Liver (tissue), 9 donors: ENCODE measurements around the gene LPP. TPM values are rescaled to one million over a fixed set of nuclear protein-coding genes. Genes with fewer than 3 reads are reported as not detected.

ENCODE experiments used
- DNase-seq: peaks from one replicate; pipeline ENCODE4 v3.0.0-alpha.2; 2017; ENCODE audit warnings: low spot score
- H3K27ac ChIP-seq, 2 donors: one replicate each; pipeline ENCODE4 v1.7.0; 2013; ENCODE audit warnings: inconsistent platforms in 2 of 2, low read length in 2 of 2, control low read depth in 1 of 2, low read depth in 1 of 2, mild to moderate bottlenecking in 1 of 2
- H3K27me3 ChIP-seq, 4 donors: one replicate each; pipeline versions ENCODE4 v1.6.1 to v1.7.0; 2013; ENCODE audit warnings: low read length in 3 of 4, inconsistent platforms in 1 of 4, mild to moderate bottlenecking in 1 of 4, moderate library complexity in 1 of 4; ENCODE audit not compliant: control insufficient read depth in 4 of 4, insufficient read depth in 4 of 4
- H3K36me3 ChIP-seq, 4 donors: one replicate each; pipeline versions ENCODE4 v1.6.1 to v1.7.0; 2013; ENCODE audit warnings: low read length in 3 of 4, mild to moderate bottlenecking in 3 of 4, low read depth in 1 of 4, moderate library complexity in 1 of 4; ENCODE audit not compliant: control insufficient read depth in 4 of 4, insufficient read depth in 3 of 4
- H3K4me1 ChIP-seq, 4 donors: one replicate each; pipeline versions ENCODE4 v1.6.1 to v1.7.0; 2013; ENCODE audit warnings: low read length in 3 of 4, mild to moderate bottlenecking in 3 of 4, moderate library complexity in 1 of 4; ENCODE audit not compliant: control insufficient read depth in 4 of 4, insufficient read depth in 4 of 4
- H3K4me3 ChIP-seq, 3 donors: one replicate each; pipeline versions ENCODE4 v1.6.1 to v1.7.0; 2013; ENCODE audit warnings: low read length in 3 of 3, control low read depth in 1 of 3, low read depth in 1 of 3, mild to moderate bottlenecking in 1 of 3
- H3K9ac ChIP-seq, 2 donors: one replicate each; pipeline ENCODE4 v1.7.0; 2013; ENCODE audit warnings: low read length in 2 of 2, mild to moderate bottlenecking in 2 of 2, moderate library complexity in 2 of 2, control low read depth in 1 of 2, low read depth in 1 of 2
- H3K9me3 ChIP-seq, 4 donors: one replicate each; pipeline versions ENCODE4 v1.6.1 to v1.7.0; 2013; ENCODE audit warnings: low read length in 3 of 4; ENCODE audit not compliant: control insufficient read depth in 4 of 4
- ATF3 ChIP-seq: IDR thresholded peaks from 2 replicates; pipeline ENCODE4 v1.6.1; 2016; ENCODE audit warnings: antibody characterized with exemption
- FOXA1 ChIP-seq: IDR thresholded peaks from 2 replicates; pipeline ENCODE4 v1.6.1; 2016; ENCODE audit warnings: antibody characterized with exemption
- FOXA2 ChIP-seq: IDR thresholded peaks from 2 replicates; pipeline ENCODE4 v1.6.1; 2016; ENCODE audit warnings: antibody characterized with exemption
- HNF4A ChIP-seq, 2 donors: conservative IDR thresholded peaks; 2 replicates each; pipeline ENCODE4 v1.6.1; 2016; ENCODE audit warnings: antibody characterized with exemption in 2 of 2, mild to moderate bottlenecking in 2 of 2
- HNF4G ChIP-seq: IDR thresholded peaks from 2 replicates; pipeline ENCODE4 v1.6.1; 2016; ENCODE audit warnings: antibody characterized with exemption
- NR2F2 ChIP-seq: IDR thresholded peaks from 2 replicates; pipeline ENCODE4 v1.6.1; 2016; ENCODE audit warnings: antibody characterized with exemption
- RXRA ChIP-seq, 2 donors: IDR thresholded peaks; 2 replicates each; pipeline ENCODE4 v1.6.1; 2017 to 2018; ENCODE audit warnings: antibody characterized with exemption in 2 of 2, mild to moderate bottlenecking in 1 of 2
- SP1 ChIP-seq: IDR thresholded peaks from 2 replicates; pipeline ENCODE4 v1.6.1; 2018; ENCODE audit warnings: antibody characterized with exemption, mild to moderate bottlenecking
- TAF1 ChIP-seq: conservative IDR thresholded peaks from 2 replicates; pipeline ENCODE4 v1.6.1; 2016; ENCODE audit warnings: antibody characterized with exemption, mild to moderate bottlenecking
- YY1 ChIP-seq: IDR thresholded peaks from 2 replicates; pipeline ENCODE4 v1.6.1; 2016; ENCODE audit warnings: antibody characterized with exemption, mild to moderate bottlenecking
- ZBTB33 ChIP-seq: IDR thresholded peaks from 2 replicates; pipeline ENCODE4 v1.6.1; 2016; ENCODE audit warnings: antibody characterized with exemption
- WGBS: extraction: QIAGEN DNeasy Blood & Tissue Kit; methylation state at CpG from one replicate; pipeline ENCODE4 v1.1.7; 2013; 5-methylcytosine and 5-hydroxymethylcytosine counted together
- polyA plus RNA-seq, 2 donors: library from polyadenylated mRNA; stranded (reverse) in 1 of 2; unstranded in 1 of 2; fragments of 200-250 nt in 1 of 2; fragments of >200 nt in 1 of 2; fragmentation: Nextera tagmentation in 1 of 2; extraction: Ambion mirVana in 1 of 2; gene quantifications; one replicate each; pipeline versions ENCODE4 v1.2.1 to v1.2.3, GENCODE V29; 2013 to 2015
- total RNA-seq, 2 donors: library from RNA; depleted of rRNA; stranded (reverse); fragments of >200 nt; gene quantifications; one replicate each; pipeline ENCODE4 v1.2.3, GENCODE V29; 2014
- TF ChIP-seq, protein P1 (sequence below): IDR thresholded peaks from 2 replicates; pipeline ENCODE4 v1.6.1; 2016; ENCODE audit warnings: antibody characterized with exemption
- TF ChIP-seq, protein P2 (sequence below): IDR thresholded peaks from 2 replicates; pipeline ENCODE4 v1.6.1; 2016; ENCODE audit warnings: antibody characterized with exemption, mild to moderate bottlenecking
- TF ChIP-seq, protein P3 (sequence below): fragments of 150-350 bp; IDR thresholded peaks from 2 replicates; pipeline ENCODE4 v1.5.1; 2017; ENCODE audit warnings: improper control_type of control experiment, low read depth, low read length; ENCODE audit not compliant: missing input control
- donor health status: healthy.
- donor health status: healthy.
- donor health status: healthy.
- donor health status: healthy.
- donor health status: healthy.

The LPP gene
- total and polyA plus RNA-seq, 4 donors = 3.3 to 53.7 (median 28.2) TPM

- TF ChIP-seq ZBTB33 (no peak), FOXA2 (no peak), NR2F2 (no peak), TAF1 (no peak), RXRA (IDR thresholded peaks at IDR 0.05) (no peak), ATF3 (no peak)
- TF ChIP-seq, protein P1, sequence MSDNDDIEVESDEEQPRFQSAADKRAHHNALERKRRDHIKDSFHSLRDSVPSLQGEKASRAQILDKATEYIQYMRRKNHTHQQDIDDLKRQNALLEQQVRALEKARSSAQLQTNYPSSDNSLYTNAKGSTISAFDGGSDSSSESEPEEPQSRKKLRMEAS = no peak
Measured at GRCh38 chr3:188695241-188695640, 541.3 kb downstream of the LPP start (continued).

- TF ChIP-seq HNF4G (no peak), TAF1 (no peak), FOXA2 (no peak), FOXA1 (no peak), SP1 (no peak), RXRA (IDR thresholded peaks at IDR 0.05) (no peak), YY1 (no peak), ZBTB33 (no peak), NR2F2 (no peak), HNF4A (conservative IDR thresholded peaks at IDR 0.05) (no peak)
- TF ChIP-seq, protein P2, sequence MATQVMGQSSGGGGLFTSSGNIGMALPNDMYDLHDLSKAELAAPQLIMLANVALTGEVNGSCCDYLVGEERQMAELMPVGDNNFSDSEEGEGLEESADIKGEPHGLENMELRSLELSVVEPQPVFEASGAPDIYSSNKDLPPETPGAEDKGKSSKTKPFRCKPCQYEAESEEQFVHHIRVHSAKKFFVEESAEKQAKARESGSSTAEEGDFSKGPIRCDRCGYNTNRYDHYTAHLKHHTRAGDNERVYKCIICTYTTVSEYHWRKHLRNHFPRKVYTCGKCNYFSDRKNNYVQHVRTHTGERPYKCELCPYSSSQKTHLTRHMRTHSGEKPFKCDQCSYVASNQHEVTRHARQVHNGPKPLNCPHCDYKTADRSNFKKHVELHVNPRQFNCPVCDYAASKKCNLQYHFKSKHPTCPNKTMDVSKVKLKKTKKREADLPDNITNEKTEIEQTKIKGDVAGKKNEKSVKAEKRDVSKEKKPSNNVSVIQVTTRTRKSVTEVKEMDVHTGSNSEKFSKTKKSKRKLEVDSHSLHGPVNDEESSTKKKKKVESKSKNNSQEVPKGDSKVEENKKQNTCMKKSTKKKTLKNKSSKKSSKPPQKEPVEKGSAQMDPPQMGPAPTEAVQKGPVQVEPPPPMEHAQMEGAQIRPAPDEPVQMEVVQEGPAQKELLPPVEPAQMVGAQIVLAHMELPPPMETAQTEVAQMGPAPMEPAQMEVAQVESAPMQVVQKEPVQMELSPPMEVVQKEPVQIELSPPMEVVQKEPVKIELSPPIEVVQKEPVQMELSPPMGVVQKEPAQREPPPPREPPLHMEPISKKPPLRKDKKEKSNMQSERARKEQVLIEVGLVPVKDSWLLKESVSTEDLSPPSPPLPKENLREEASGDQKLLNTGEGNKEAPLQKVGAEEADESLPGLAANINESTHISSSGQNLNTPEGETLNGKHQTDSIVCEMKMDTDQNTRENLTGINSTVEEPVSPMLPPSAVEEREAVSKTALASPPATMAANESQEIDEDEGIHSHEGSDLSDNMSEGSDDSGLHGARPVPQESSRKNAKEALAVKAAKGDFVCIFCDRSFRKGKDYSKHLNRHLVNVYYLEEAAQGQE = no peak
- TF ChIP-seq, protein P3, sequence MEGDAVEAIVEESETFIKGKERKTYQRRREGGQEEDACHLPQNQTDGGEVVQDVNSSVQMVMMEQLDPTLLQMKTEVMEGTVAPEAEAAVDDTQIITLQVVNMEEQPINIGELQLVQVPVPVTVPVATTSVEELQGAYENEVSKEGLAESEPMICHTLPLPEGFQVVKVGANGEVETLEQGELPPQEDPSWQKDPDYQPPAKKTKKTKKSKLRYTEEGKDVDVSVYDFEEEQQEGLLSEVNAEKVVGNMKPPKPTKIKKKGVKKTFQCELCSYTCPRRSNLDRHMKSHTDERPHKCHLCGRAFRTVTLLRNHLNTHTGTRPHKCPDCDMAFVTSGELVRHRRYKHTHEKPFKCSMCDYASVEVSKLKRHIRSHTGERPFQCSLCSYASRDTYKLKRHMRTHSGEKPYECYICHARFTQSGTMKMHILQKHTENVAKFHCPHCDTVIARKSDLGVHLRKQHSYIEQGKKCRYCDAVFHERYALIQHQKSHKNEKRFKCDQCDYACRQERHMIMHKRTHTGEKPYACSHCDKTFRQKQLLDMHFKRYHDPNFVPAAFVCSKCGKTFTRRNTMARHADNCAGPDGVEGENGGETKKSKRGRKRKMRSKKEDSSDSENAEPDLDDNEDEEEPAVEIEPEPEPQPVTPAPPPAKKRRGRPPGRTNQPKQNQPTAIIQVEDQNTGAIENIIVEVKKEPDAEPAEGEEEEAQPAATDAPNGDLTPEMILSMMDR = no peak
- Histone ChIP-seq H3K9me3 (no peaks in the 10 kb centered on the region), H3K27me3 (no peaks in the 10 kb centered on the region), H3K9ac (no peak overlapping the region), H3K4me1 (peaks cover 0 to 3% (median 0%) of the 10 kb centered on the region in 4 donors), H3K4me3 (no peak overlapping the region), H3K36me3 (no peaks in the 10 kb centered on the region), H3K27ac (no peak overlapping the region)
- no peak for DNase-seq
- 94% methylated on average over 7 of the region's 7 CpGs for WGBS
Measured at GRCh38 chr3:188697127-188697526, 543.2 kb downstream of the LPP start.
